HCT116 (cell line): ENCODE measurements around the gene MBTD1. TPM values are rescaled to one million over a fixed set of nuclear protein-coding genes. Genes with fewer than 3 reads are reported as not detected.
A peak's percentile ranks its signal among the peaks of the same experiment; 100 is the strongest.

Source experiments
- ATAC-seq: fragments of 200-7000 bp; cut with Tn5 transposase; 2 replicates; pipeline ENCODE4 v1.9.1; 2020; ENCODE audit warnings: mild to moderate bottlenecking, moderate library complexity
- BruUV-seq: library from RNA; stranded (reverse); fragments of 400-500 nt; replicated peaks from 2 replicates; lab custom pipeline; 2021; lab: Mats Ljungman, UMichigan
- CTCF ChIA-PET: fragments of 300-600 bp; sonication (Branson Sonifier 250); formaldehyde crosslinking; loops from one replicate; lab custom pipeline; 2021; ENCODE audit warnings: antibody characterized with exemption; lab: Charles Lee
- POLR2A ChIA-PET: fragments of 300-600, 350-600 bp; sonication (Branson Sonifier 250); formaldehyde crosslinking; loops from one replicate; lab custom pipeline; 2021; ENCODE audit warnings: antibody characterized with exemption; lab: Charles Lee
- RAD21 ChIA-PET, 2 experiments: fragments of 300-600 bp; sonication (Branson Sonifier 250); formaldehyde crosslinking; loops; one replicate each; lab custom pipeline; 2023; ENCODE audit warnings: low total read pairs in 2 of 2; ENCODE audit not compliant: uncharacterized antibody in 2 of 2, unreplicated experiment in 2 of 2, low non-redundant PET in 1 of 2; lab: Charles Lee
- DNase-seq: peaks from one replicate; pipeline ENCODE4 v3.0.0-alpha.2; 2010; ENCODE audit warnings: low read depth, low spot score
- H2AFZ ChIP-seq: fragments of 200-600 bp; shearing (Covaris generic), sonication (generic); 2 replicates; pipeline ENCODE4 v1.6.1; 2017; ENCODE audit warnings: low read depth, mixed run types, mixed read lengths, antibody characterized with exemption, low read length; ENCODE audit not compliant: poor library complexity, severe bottlenecking
- H3K27ac ChIP-seq: 2 replicates; pipeline ENCODE4 v1.5.1; 2012; ENCODE audit warnings: low read depth, low read length
- H3K27me3 ChIP-seq: fragments of 200-600 bp; sonication (generic); 2 replicates; pipeline ENCODE4 v1.6.1; 2016; ENCODE audit warnings: mixed run types, low read length, mixed read lengths; ENCODE audit not compliant: insufficient read depth
- H3K36me3 ChIP-seq, 2 experiments: fragments of 200-500 bp in 1 of 2; fragments of 200-600 bp in 1 of 2; sonication (Bioruptor generic) in 1 of 2; sonication (generic) in 1 of 2; 2 replicates each; pipeline versions ENCODE4 v1.5.1 to v1.6.1; 2014 to 2016; ENCODE audit warnings: low read length in 2 of 2, inconsistent platforms in 1 of 2, mixed read lengths in 1 of 2, mixed run types in 1 of 2; ENCODE audit not compliant: insufficient read depth in 2 of 2, control insufficient read depth in 1 of 2
- H3K4me1 ChIP-seq, 2 experiments: fragments of 200-600 bp in 1 of 2; sonication (generic) in 1 of 2; 2 replicates each; pipeline versions ENCODE4 v1.5.1 to v1.6.1; 2012 to 2017; ENCODE audit warnings: low read length in 2 of 2, inconsistent platforms in 1 of 2, mild to moderate bottlenecking in 1 of 2, mixed read lengths in 1 of 2, mixed run types in 1 of 2, moderate library complexity in 1 of 2; ENCODE audit not compliant: insufficient read depth in 2 of 2, control insufficient read depth in 1 of 2
- H3K4me2 ChIP-seq: fragments of 200-600 bp; sonication (generic); 2 replicates; pipeline ENCODE4 v1.6.1; 2017; ENCODE audit warnings: mixed run types, low read length, mixed read lengths
- H3K4me3 ChIP-seq, 2 experiments: fragments of 200-600 bp in 1 of 2; sonication (generic) in 1 of 2; replicated peaks in 1 of 2; 2 replicates each; pipeline ENCODE4 v1.5.1; 2011 to 2016; ENCODE audit warnings: low read length in 2 of 2, control low read depth in 1 of 2, low read depth in 1 of 2, mild to moderate bottlenecking in 1 of 2, mixed read lengths in 1 of 2, mixed run types in 1 of 2
- H3K79me2 ChIP-seq: fragments of 200-600 bp; sonication (generic); 2 replicates; pipeline ENCODE4 v1.6.1; 2017; ENCODE audit warnings: mild to moderate bottlenecking, mixed run types, low read length, moderate library complexity, mixed read lengths; ENCODE audit not compliant: insufficient read depth
- H3K9ac ChIP-seq: fragments of 200-600 bp; sonication (generic); 2 replicates; pipeline ENCODE4 v1.6.1; 2016; ENCODE audit warnings: low read length, mixed read lengths
- H3K9me2 ChIP-seq: fragments of 200-600 bp; sonication (generic), shearing (Covaris generic); 2 replicates; pipeline ENCODE4 v1.6.1; 2017; ENCODE audit warnings: mixed run types, mild to moderate bottlenecking, moderate library complexity; ENCODE audit not compliant: insufficient read depth
- H3K9me3 ChIP-seq, 2 experiments: fragments of 200-500 bp in 1 of 2; fragments of 200-600 bp in 1 of 2; sonication (Bioruptor generic) in 1 of 2; sonication (generic) in 1 of 2; 2 replicates each; pipeline ENCODE4 v1.6.1; 2014 to 2017; ENCODE audit warnings: low read length in 2 of 2, mixed read lengths in 2 of 2, inconsistent platforms in 1 of 2, low read depth in 1 of 2, mild to moderate bottlenecking in 1 of 2, mixed run types in 1 of 2, moderate library complexity in 1 of 2; ENCODE audit not compliant: control insufficient read depth in 1 of 2, insufficient read depth in 1 of 2
- H4K20me1 ChIP-seq: fragments of 200-600 bp; sonication (generic), shearing (Covaris generic); 2 replicates; pipeline ENCODE4 v1.6.1; 2017; ENCODE audit warnings: mixed run types, mild to moderate bottlenecking, moderate library complexity; ENCODE audit not compliant: insufficient read depth
- ATF3 ChIP-seq: IDR thresholded peaks from 2 replicates; pipeline ENCODE4 v1.6.1; 2012
- CBX3 ChIP-seq: IDR thresholded peaks from 2 replicates; pipeline ENCODE4 v1.6.1; 2012; ENCODE audit warnings: low read depth
- CEBPB ChIP-seq: IDR thresholded peaks from 2 replicates; pipeline ENCODE4 v1.6.1; 2012; ENCODE audit warnings: low read depth
- EGR1 ChIP-seq: IDR thresholded peaks from 2 replicates; pipeline ENCODE4 v1.6.1; 2012; ENCODE audit warnings: low read depth
- ELF1 ChIP-seq: IDR thresholded peaks from 2 replicates; pipeline ENCODE4 v1.6.1; 2012; ENCODE audit warnings: low read depth, borderline replicate concordance
- FOSL1 ChIP-seq: IDR thresholded peaks from 2 replicates; pipeline ENCODE4 v1.6.1; 2012; ENCODE audit warnings: low read depth
- JUND ChIP-seq: IDR thresholded peaks from 2 replicates; pipeline ENCODE4 v1.6.1; 2012
- POLR2A ChIP-seq: IDR thresholded peaks from 2 replicates; pipeline ENCODE4 v1.7.0; 2011; ENCODE audit warnings: borderline replicate concordance; ENCODE audit not compliant: insufficient read depth, insufficient read length; ENCODE audit errors: extremely low read depth
- POLR2AphosphoS5 ChIP-seq: IDR thresholded peaks from 2 replicates; pipeline ENCODE4 v1.6.1; 2011; ENCODE audit warnings: mild to moderate bottlenecking, low read depth, low read length, moderate library complexity
- RAD21 ChIP-seq: IDR thresholded peaks from 2 replicates; pipeline ENCODE4 v1.6.1; 2012; ENCODE audit warnings: low read depth, mild to moderate bottlenecking
- SP1 ChIP-seq: IDR thresholded peaks from 2 replicates; pipeline ENCODE4 v1.6.1; 2012; ENCODE audit warnings: low read depth
- SRF ChIP-seq: IDR thresholded peaks from 2 replicates; pipeline ENCODE4 v1.6.1; 2012; ENCODE audit warnings: low read depth
- TCF7L2 ChIP-seq: IDR thresholded peaks from 2 replicates; pipeline ENCODE4 v1.7.0; 2011; ENCODE audit warnings: borderline replicate concordance, inconsistent platforms; ENCODE audit not compliant: insufficient read depth, insufficient read length; ENCODE audit errors: extremely low read depth
- YY1 ChIP-seq: IDR thresholded peaks from 2 replicates; pipeline ENCODE4 v1.6.1; 2011; ENCODE audit warnings: low read length, low read depth, moderate library complexity, mild to moderate bottlenecking; ENCODE audit not compliant: insufficient replicate concordance; ENCODE audit errors: extremely low read depth
- ZFX ChIP-seq: fragments of 450-650 bp; IDR thresholded peaks from 2 replicates; pipeline ENCODE4 v1.6.1; 2017
- ZNF274 ChIP-seq: fragments of 200-500 bp; sonication (Bioruptor generic); IDR thresholded peaks from 2 replicates; pipeline ENCODE4 v1.6.1; 2014; ENCODE audit warnings: mild to moderate bottlenecking, low read depth, low read length, inconsistent platforms
- intact Hi-C: fragments of 100-400 bp; cut with micrococcal nuclease; formaldehyde crosslinking; loops from 2 replicates; pipeline ENCODE4 v1.10.0; 2022
- total RNA-seq: library from RNA; stranded (reverse); gene quantifications from one replicate; pipeline ENCODE4 v1.2.1, GENCODE V29; 2021; ENCODE audit not compliant: unreplicated experiment
- TF ChIP-seq, protein P1 (sequence below): IDR thresholded peaks from 2 replicates; pipeline ENCODE4 v1.6.1; 2012; ENCODE audit warnings: low read depth
- TF ChIP-seq, protein P2 (sequence below): IDR thresholded peaks from 2 replicates; pipeline ENCODE4 v1.6.1; 2012

Gene MBTD1
- total RNA-seq, 1 experiment from 2014 or later = 27.3 TPM

GRCh38 chr17:51149163-51149562 is 110.7 kb downstream of the MBTD1 start:
- CTCF ChIA-PET = no interaction called here

GRCh38 chr17:51147650-51148049 is 112.2 kb downstream of the MBTD1 start:
- POLR2A ChIA-PET = interaction anchor here (0.6 to 1.7 kb wide), 3 partner anchors 16 to 21 kb away, joined by 4 to 5 read pairs (median 4); no protein-coding TSS in a partner anchor
- Histone ChIP-seq H3K4me1 (peaks cover 5 to 16% of the 10 kb centered on the region in 2 experiments), H3K9me3 (no peaks in the 10 kb centered on the region), H2AFZ (peak overlapping the region; percentile 3), H3K79me2 (no peaks in the 10 kb centered on the region), H3K9ac (no peak overlapping the region), H3K4me2 (no peak overlapping the region), H3K9me2 (no peaks in the 10 kb centered on the region), H3K36me3 (no peaks in the 10 kb centered on the region), H4K20me1 (no peaks in the 10 kb centered on the region), H3K27ac (no peak overlapping the region), H3K4me3 (no peak overlapping the region), H3K27me3 (no peaks in the 10 kb centered on the region)
- DNase-seq (no peak), ATAC-seq (no peak)
- RAD21 ChIA-PET = interaction anchor here in 1 of 2 experiments (1.0 kb wide), 1 partner anchor 25 kb away, joined by 3 read pairs; no protein-coding TSS in a partner anchor
- no TSS peak for BruUV-seq
- intact Hi-C loops = no loop called here
- CTCF ChIA-PET = interaction anchor here (1.5 kb wide), 1 partner anchor 147 kb away, joined by 6 read pairs; no protein-coding TSS in a partner anchor
- no peak for TF ChIP-seq ZNF274
- TF ChIP-seq FOSL1 = no peak
- no peak for TF ChIP-seq CBX3
- no peak for TF ChIP-seq POLR2AphosphoS5
- no peak for TF ChIP-seq ATF3
- TF ChIP-seq JUND = no peak
- TF ChIP-seq POLR2A = no peak
- TF ChIP-seq ZFX = no peak
- no peak for TF ChIP-seq SRF
- no peak for TF ChIP-seq YY1
- TF ChIP-seq EGR1 = no peak
- TF ChIP-seq, protein P1, sequence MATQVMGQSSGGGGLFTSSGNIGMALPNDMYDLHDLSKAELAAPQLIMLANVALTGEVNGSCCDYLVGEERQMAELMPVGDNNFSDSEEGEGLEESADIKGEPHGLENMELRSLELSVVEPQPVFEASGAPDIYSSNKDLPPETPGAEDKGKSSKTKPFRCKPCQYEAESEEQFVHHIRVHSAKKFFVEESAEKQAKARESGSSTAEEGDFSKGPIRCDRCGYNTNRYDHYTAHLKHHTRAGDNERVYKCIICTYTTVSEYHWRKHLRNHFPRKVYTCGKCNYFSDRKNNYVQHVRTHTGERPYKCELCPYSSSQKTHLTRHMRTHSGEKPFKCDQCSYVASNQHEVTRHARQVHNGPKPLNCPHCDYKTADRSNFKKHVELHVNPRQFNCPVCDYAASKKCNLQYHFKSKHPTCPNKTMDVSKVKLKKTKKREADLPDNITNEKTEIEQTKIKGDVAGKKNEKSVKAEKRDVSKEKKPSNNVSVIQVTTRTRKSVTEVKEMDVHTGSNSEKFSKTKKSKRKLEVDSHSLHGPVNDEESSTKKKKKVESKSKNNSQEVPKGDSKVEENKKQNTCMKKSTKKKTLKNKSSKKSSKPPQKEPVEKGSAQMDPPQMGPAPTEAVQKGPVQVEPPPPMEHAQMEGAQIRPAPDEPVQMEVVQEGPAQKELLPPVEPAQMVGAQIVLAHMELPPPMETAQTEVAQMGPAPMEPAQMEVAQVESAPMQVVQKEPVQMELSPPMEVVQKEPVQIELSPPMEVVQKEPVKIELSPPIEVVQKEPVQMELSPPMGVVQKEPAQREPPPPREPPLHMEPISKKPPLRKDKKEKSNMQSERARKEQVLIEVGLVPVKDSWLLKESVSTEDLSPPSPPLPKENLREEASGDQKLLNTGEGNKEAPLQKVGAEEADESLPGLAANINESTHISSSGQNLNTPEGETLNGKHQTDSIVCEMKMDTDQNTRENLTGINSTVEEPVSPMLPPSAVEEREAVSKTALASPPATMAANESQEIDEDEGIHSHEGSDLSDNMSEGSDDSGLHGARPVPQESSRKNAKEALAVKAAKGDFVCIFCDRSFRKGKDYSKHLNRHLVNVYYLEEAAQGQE = no peak
- no peak for TF ChIP-seq ELF1
- TF ChIP-seq TCF7L2 = no peak
- TF ChIP-seq, protein P2, sequence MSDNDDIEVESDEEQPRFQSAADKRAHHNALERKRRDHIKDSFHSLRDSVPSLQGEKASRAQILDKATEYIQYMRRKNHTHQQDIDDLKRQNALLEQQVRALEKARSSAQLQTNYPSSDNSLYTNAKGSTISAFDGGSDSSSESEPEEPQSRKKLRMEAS = no peak
- TF ChIP-seq RAD21 = no peak

More at GRCh38 chr17:51149163-51149562, 110.7 kb downstream of the MBTD1 start:
- H3K4me3 ChIP-seq = no peak overlapping the region
- H3K79me2 ChIP-seq = peaks cover 9% of the 10 kb centered on the region
- no peak overlapping the region for H3K4me2 ChIP-seq
- no peaks in the 10 kb centered on the region for H3K9me3 ChIP-seq
- intact Hi-C loops = no loop called here
- no peak overlapping the region for H3K27ac ChIP-seq
- H3K36me3 ChIP-seq = no peaks in the 10 kb centered on the region
- H3K4me1 ChIP-seq = peaks cover 8 to 20% of the 10 kb centered on the region in 2 experiments
- H3K27me3 ChIP-seq = no peaks in the 10 kb centered on the region
- no peak overlapping the region for H3K9ac ChIP-seq
- H4K20me1 ChIP-seq = no peaks in the 10 kb centered on the region
- no peak for TF ChIP-seq CEBPB
- TF ChIP-seq SP1 = no peak
- TF ChIP-seq RAD21 = no peak
- TF ChIP-seq TCF7L2 = no peak
- TF ChIP-seq, protein P2 = no peak
- H2AFZ ChIP-seq = no peak overlapping the region
- POLR2A ChIA-PET = interaction anchor here (0.6 kb wide), 1 partner anchor 41 kb away, joined by 3 read pairs; no protein-coding TSS in a partner anchor
- RAD21 ChIA-PET = no interaction called here
- BruUV-seq = no TSS peak
- ATAC-seq (no peak), DNase-seq (no peak)
- H3K9me2 ChIP-seq = no peaks in the 10 kb centered on the region
